HG03342 (cell line): Measurements from ENCODE around the gene CTSD.

ENCODE experiments used
- ATAC-seq: cut with Tn5 transposase; IDR thresholded peaks from one replicate; pipeline ENCODE4 v1.9.1; 2021; ENCODE audit warnings: mild to moderate bottlenecking, moderate library complexity; ENCODE audit not compliant: unreplicated experiment

The CTSD gene

DNA sequence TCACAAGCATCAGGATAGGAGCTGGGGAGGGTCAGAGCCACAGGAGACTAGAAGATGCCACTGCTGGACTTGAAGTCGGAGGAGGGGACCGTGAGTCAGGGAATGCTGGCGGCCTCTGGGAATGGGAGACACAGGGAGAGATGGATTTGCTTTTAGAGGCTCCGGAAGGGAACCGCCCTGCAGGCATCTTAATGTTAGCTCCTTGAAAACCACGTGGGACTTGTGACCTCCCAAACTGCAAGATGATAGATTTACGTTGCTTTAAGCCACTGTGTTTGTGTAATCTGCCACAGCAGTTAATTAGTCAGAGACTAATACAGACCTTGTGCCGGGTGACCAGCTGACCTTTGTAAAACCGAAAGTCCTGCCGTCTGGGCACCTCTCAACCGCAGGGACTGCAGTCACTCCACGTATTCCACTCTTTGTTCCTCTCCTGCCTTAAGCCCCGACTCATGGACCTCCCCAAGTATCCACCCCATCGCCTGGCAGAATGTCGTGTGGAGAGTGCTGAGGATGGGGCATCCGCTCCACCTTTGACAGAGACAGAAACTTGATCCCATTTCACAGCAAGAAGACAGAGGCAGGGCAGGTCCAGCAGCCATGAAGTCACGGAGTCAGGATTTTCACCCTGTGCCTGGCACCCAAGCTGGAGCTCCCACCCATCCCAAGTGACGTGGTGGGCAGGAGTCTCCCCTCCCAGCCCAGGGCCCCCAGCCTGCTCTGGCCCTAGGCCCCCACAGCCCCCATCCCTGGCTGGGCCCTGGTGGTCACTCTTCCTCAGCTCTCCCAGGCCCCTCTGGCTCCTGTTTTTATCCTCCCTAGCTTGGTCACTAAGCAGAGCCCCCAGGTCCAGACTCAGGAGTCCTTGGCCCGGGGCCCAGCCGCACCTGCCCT is 19.4 kb upstream of the CTSD start:
- ATAC-seq: no peak

DNA sequence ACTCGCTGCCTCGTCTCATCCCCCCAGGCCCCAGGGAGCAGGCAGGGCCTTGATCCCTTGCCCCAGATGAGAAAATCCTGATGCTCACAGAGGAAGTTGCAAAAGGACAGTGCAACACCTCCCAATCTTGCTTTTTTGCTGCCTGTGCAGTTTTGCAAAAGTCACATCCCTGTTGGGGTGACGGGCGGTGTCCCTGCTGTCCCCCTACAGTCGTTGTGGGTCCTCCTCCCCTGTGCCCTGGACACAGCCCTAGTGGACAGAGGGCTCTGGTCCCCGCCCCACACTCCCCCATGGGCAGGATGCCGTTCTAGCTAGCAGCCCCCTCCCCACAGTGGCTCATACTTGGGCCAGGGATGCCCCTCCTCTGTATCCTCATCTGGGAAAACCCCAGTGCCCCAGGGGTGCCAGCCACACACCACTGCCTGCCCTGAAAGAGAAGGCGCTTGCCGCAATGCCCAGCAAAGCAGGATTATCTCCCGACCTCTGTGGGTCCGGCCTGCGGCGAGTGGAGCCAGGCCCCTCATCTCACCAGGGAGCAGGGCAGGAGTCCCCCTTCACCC is 18.4 kb upstream of the CTSD start:
- ATAC-seq: no peak

DNA sequence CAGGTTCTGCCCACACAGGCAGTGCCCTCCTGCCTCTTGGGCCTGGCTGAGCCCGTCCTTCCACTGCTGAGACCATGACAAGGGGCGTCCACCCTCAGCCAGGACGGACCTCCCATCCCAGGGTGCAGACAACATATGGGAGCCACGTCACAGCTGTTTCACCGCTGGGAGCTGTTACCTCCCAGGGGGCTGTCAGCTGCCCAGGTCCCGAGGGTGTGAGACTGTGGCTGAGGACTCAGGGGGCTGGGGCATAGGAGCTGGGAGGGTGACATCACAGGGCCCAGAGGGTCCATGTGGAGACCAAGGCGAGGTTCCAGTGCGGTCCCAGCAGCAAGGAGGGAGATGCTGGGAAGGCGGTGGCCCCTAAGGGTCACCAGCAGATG is 17.9 kb upstream of the CTSD start:
- no peak for ATAC-seq

DNA sequence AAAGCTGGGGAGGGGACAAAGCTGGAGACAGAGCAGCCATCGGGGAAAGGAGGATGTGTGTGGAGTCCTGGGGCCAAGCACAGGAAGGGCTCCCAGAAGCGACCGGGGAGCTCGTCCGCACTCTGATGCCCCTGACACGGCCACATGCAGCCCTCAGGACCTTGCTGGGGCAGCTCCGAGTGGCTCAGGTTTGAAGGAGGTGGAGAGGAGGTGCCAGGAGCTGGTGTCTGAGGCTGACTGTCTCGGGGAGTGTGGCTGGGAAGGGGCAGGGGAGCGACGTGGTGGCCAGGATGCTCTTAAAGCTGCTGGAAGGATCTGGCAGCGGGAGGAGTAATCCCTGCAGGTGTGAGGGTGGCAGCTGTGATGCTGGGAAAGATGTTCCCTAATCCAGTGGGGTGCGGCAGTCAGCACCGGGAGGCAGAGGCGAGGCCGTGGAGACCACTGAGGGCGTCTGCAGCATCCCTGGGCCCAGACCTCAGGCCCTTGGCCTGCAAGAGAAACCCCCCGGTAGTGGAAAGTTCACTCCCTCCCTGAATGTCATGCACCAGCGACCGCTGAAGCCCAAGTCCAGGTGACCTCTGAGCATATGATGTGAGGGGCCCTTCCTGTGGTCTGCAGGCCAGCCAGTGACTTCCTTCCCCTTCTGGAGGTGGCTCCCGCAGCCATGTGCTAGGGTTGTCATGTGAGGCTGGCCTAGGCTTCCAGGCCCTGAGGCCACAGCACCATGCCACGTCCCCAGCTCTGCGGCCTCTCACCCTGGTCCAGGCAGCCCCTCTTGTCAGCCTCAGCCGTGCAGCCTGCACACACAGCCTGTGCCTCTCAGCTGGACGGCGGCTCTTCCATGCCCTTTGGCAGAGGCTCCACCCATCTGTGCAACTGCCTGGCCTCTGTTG is 17.2 kb upstream of the CTSD start:
- ATAC-seq: no peak

GRCh38 chr11:1779806-1780699 is 16.3 kb upstream of the CTSD start:
- ATAC-seq: no peak

DNA sequence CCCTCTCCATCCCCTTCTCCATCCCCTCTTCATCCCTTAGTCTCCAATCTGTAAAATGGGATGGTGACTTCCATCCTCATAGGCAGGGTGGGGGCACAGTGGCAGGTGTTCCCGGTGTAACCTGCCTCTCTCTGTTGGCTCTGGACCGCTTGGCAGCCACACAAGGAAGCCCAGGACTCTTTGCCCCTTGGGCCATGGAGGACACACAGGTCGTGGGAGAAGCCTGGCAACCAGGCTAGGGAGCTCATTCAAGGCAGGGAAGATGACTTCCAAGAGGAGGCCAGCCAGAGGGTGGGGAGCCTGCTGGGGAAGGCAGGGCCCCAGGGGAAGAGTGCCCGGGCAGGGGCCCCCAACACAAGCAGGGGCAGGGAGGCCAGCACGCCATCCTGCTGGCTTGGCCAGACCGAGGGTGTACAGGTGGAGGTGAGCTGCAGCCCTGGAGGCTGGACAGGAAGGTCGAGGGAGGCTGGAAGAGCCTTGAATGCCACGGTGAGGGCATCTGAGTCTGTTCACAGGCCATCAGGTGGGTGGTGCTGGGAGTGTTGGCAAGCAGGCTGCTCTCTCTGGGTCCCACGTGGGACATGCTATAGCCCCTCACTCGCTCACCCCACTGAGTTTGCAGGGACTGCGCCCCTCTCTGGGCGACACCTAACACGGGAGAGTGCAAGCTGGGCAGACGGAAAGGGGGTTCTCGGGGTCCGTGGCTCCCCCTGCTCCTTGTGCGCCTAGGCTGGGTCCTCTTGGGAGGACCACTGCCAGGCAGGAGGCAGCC is 15.5 kb upstream of the CTSD start:
- no peak for ATAC-seq

DNA sequence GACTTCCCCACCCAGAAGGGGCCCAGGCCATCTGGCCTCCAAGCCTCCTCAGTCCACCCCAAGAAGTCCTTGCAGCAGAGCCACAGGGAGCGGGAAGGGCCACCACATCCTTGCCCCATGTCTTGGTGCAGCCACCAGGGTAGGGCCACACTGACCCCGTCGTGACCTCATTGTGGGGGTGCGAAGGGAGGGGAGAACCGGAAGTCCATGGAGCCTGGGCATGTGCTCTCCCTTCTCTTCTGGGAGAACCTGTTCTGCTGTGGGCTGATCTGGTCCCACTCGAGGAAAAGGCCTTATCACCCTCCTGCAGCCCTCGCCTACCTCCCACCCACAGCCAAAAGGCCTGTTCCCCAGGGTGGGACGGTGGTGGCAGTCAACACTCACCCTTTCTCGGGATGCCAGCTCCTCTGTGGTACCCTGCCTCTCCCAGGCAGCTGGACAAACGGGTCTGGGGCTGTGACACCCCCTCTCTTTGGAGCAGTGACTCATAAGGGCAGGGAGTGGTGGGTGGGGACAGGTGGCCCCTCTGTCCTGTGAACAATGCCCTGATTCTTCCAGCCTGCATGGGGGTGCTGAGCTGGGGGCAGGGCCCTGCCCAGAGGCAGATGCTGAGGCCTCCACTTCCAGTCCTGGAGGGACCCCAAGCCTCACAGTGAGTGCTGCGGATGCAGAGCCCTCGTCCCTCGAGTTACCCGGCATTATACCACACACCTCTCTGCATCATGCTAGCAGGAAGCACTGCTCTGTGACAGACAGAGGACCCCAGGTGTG is 14.6 kb upstream of the CTSD start:
- no peak for ATAC-seq

DNA sequence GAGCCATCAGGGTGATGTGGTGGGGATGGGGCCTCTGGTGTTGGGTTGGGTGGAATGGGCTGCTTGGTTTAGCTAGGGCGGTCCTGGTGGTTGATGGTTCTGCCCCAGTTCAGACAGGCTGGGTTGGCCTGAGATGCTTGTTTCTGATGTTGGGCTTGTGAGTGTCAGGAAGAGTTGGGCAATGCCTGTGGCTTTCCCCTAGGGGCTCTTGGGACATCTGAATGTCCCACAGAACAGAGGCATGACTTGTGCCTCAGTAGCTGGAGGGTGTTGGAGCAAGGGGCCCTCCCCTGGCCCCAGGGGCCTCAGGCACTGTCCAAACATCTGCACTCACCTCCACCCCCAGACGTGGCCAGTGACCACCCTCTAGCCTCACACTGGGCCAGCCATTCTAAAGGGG is 14.0 kb upstream of the CTSD start:
- ATAC-seq: no peak

GRCh38 chr11:1776944-1777715 is 13.4 kb upstream of the CTSD start:
- no peak for ATAC-seq

- ATAC-seq: no peak
These were observed 12.7 kb upstream of the CTSD start for GRCh38 chr11:1776331-1776851.

GRCh38 chr11:1774886-1775285 is 11.2 kb upstream of the CTSD start:
- ATAC-seq: no peak

DNA sequence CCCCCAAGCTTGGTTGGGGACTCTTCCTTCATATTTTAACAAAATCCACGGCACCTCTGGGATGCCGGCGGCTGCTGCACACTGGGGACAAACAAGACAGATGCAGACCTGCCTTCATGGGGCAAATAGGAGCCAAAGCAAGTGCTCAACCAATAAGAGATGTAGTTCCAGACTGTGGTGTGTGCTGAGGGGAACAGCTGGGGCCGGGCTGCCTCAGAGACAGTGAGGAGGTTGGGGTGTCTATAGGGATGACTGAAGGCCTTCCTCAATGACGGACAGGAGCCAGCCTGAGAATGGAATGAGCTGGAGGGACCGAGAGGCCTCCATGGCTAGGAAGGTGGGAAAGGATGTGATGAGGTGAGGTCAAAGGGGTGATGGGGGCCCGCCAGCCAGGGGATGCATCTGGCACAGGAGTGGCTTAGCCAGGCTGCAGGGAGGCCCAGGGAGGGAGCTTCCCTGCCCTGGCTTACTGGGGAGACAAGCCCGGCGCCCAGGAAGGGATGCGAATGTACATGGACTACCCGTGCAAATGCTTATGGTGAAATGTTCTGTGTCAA is 10.3 kb upstream of the CTSD start:
- ATAC-seq: no peak

DNA sequence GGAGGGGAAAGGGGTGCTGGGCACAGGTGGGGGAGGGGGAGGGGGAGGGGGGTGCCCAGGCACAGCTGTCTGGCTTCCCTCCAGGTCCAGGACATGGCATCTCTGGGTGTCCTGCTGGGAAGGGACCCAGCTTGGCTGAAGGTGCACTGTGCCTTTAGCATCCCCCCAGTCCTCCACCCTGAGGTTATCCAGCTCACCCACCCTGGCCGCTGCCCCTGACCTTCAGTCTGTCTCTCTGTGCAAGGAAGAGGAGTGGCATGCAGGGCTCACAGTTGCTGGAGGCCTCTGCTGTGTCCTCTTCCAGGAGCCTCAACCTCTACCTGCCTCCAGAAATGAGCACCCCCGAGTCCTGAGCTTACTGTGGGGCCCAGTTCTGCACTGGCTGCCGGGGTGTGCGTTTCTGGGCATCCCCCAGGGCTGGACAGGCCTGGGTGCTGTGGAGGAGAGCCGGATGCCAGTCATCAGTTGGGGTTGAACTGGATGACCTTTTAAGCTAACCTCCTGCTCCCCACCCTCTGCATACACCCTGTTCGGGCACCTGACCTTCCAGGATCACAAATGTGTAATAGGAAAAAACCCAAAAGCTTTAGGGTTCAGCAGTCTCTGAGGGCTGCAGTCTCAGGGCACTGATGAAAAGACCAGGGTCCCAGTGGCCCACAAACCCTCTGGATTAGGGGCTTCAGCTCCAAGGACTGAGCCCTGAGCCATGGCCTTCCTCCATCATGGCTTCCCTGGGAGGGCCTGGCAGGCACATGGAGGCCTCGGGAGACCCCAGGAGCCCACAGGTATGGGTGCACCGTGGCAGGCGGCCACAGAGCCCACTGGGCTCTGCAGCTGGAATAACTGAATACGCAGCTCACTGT is 9.6 kb upstream of the CTSD start:
- ATAC-seq: no peak

- ATAC-seq: no peak
These were observed 8.8 kb upstream of the CTSD start for GRCh38 chr11:1772270-1773130.

DNA sequence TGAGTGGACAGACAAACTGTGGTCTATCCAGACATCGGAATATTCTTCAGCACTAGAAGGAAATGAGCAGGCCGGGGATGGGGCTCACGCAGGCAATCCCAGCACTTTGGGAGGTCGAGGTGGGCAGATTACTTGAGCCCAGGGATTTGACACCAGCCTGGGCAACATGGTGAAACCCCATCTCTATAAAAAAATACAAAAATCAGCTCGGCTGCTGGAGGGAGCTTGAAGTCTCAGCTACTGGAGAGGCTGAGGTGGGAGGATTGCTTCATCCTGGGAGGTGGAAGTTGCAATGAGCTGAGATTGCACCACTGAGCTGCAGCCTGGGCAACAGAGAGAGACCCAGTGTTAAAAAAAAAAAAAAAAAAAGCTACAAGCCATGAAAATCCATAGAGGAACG is 8.0 kb upstream of the CTSD start:
- no peak for ATAC-seq

DNA sequence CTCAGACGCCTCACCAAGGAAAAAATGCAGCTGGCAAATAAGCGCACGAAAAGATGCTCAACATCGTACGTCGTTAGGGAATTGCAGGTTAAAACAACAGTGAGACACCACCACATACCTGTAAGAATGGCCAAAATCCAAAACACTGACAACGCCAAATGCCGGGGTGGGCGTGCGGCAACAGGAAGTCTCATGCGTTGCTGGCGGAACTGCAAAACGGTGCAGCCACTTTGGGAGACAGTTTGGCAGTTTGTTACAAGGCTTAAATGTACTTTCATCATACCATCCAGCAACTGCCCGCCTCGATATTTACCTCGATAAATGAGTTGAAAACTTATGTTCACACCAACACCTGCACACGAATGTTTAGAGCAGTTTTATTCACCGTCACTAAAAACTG is 7.5 kb upstream of the CTSD start:
- ATAC-seq: no peak
